Glutamatergic neuron (in vitro differentiated cells): Measurements from ENCODE around the gene ZFYVE26. TPM values are rescaled to one million over a fixed set of nuclear protein-coding genes. Genes with fewer than 3 reads are reported as not detected.

Experiments used
- DNase-seq: peaks from one replicate; pipeline ENCODE4 v3.0.0; 2022
- H3K27ac Mint-ChIP-seq: one replicate; pipeline ENCODE4 v1.8.0; 2020; ENCODE audit warnings: mild to moderate bottlenecking, mixed read lengths, inconsistent platforms; ENCODE audit not compliant: unreplicated experiment
- H3K27me3 Mint-ChIP-seq: one replicate; pipeline ENCODE4 v1.8.0; 2020; ENCODE audit warnings: mild to moderate bottlenecking, moderate library complexity, mixed read lengths, inconsistent platforms; ENCODE audit not compliant: unreplicated experiment
- H3K36me3 Mint-ChIP-seq: one replicate; pipeline ENCODE4 v1.8.0; 2020; ENCODE audit warnings: mild to moderate bottlenecking, mixed read lengths, inconsistent platforms; ENCODE audit not compliant: unreplicated experiment
- H3K4me1 Mint-ChIP-seq: one replicate; pipeline ENCODE4 v1.8.0; 2020; ENCODE audit warnings: mild to moderate bottlenecking, low read depth, mixed read lengths, inconsistent platforms; ENCODE audit not compliant: unreplicated experiment
- H3K4me3 Mint-ChIP-seq: one replicate; pipeline ENCODE4 v1.8.0; 2020; ENCODE audit warnings: mild to moderate bottlenecking, mixed read lengths, inconsistent platforms; ENCODE audit not compliant: unreplicated experiment
- H3K9me3 Mint-ChIP-seq: one replicate; pipeline ENCODE4 v1.8.0; 2020; ENCODE audit warnings: mild to moderate bottlenecking, moderate library complexity, mixed read lengths, inconsistent platforms; ENCODE audit not compliant: unreplicated experiment
- total RNA-seq: library from RNA; stranded (reverse); fragmentation: NEBNext Ultra II Directional; extraction: Animal tissue kit (Norgen Biotek cat#: 25700); gene quantifications from one replicate; pipeline ENCODE4 v1.2.1, GENCODE V29; 2021; ENCODE audit not compliant: unreplicated experiment
- TF ChIP-seq, protein P1 (sequence below): fragments of 200-600 bp; sonication (generic); IDR thresholded peaks from one replicate; pipeline ENCODE4 v1.5.0; 2021; ENCODE audit not compliant: partially characterized antibody, unreplicated experiment

ZFYVE26 gene
- total RNA-seq, 1 donor from 2014 or later, result 32.5 TPM

DNA sequence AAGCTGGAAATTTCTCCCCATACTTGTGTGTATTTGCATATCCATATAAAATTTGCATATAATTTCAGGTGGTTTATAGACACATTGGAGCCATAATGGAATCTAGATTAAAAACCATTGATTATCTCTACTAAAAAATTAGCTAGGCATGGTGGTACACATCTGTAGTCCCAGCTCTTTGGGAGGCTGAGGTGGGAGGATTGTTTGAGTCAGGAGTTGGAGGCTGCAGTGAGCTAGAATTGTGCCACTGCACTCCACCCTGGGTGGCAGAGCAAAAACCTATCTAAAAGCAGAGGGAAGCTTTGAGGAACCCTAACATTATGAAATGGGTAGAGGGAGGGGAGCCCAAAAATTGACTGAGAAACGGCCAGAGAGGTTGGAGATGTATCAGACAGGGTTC is 118.2 kb downstream of the ZFYVE26 start:
- H3K27ac Mint-ChIP-seq, result no peak overlapping the region
- no peak overlapping the region for H3K4me3 Mint-ChIP-seq
- no peaks in the 10 kb centered on the region for H3K36me3 Mint-ChIP-seq
- TF ChIP-seq, protein P1, sequence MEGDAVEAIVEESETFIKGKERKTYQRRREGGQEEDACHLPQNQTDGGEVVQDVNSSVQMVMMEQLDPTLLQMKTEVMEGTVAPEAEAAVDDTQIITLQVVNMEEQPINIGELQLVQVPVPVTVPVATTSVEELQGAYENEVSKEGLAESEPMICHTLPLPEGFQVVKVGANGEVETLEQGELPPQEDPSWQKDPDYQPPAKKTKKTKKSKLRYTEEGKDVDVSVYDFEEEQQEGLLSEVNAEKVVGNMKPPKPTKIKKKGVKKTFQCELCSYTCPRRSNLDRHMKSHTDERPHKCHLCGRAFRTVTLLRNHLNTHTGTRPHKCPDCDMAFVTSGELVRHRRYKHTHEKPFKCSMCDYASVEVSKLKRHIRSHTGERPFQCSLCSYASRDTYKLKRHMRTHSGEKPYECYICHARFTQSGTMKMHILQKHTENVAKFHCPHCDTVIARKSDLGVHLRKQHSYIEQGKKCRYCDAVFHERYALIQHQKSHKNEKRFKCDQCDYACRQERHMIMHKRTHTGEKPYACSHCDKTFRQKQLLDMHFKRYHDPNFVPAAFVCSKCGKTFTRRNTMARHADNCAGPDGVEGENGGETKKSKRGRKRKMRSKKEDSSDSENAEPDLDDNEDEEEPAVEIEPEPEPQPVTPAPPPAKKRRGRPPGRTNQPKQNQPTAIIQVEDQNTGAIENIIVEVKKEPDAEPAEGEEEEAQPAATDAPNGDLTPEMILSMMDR, result no peak
- DNase-seq, result no peak
- peaks cover 8% of the 10 kb centered on the region for H3K9me3 Mint-ChIP-seq
- H3K27me3 Mint-ChIP-seq, result no peaks in the 10 kb centered on the region
- H3K4me1 Mint-ChIP-seq, result peaks cover 2% of the 10 kb centered on the region

DNA sequence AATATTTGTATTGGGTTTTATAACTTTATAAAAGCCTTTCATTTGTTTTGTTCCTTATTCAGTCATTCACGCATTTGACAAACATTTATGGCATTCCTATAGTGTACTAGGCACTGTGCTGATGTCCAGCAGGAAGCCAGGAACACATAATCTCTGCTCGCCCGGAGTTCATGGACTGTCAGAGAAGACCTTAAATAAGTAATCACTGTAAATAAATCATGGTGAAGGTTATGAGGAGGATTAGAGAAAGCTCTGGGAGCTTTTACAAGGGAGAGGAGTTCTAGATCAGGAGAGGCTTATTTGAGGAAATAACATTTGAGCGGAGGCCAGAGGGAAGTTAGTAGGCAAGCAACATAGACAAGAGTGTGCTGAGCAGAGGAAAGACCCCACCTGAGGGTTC is 119.4 kb downstream of the ZFYVE26 start:
- peaks cover 9% of the 10 kb centered on the region for H3K4me1 Mint-ChIP-seq
- H3K27me3 Mint-ChIP-seq, result no peaks in the 10 kb centered on the region
- no peak for DNase-seq
- H3K4me3 Mint-ChIP-seq, result no peak overlapping the region
- H3K9me3 Mint-ChIP-seq, result peaks cover 8% of the 10 kb centered on the region
- TF ChIP-seq, protein P1, result no peak
- no peaks in the 10 kb centered on the region for H3K36me3 Mint-ChIP-seq
- no peak overlapping the region for H3K27ac Mint-ChIP-seq

Other genes starting within 250 kb of the ZFYVE26 start
- 24.3 TPM for gene PIGH, start 216.3 kb downstream of the ZFYVE26 start, total RNA-seq
- gene ARG2, start 196.7 kb downstream of the ZFYVE26 start, total RNA-seq, result 78.7 TPM
- 77.7 TPM for gene VTI1B, start 142.0 kb downstream of the ZFYVE26 start, total RNA-seq
- 94.7 TPM for gene RDH11, start 120.8 kb downstream of the ZFYVE26 start, total RNA-seq
- gene RDH12, start 114.7 kb downstream of the ZFYVE26 start, total RNA-seq, result 0.22 TPM
- gene RAD51B, start 3.2 kb upstream of the ZFYVE26 start, total RNA-seq, result 9.7 TPM